Erythroblast (primary cell): Measurements from ENCODE around the gene STATH.

ENCODE experiments used
- GATA1 ChIP-seq: IDR thresholded peaks from 2 replicates; pipeline ENCODE4 v1.6.1; 2011; ENCODE audit warnings: low read depth, mild to moderate bottlenecking, control low read depth, low read length, moderate library complexity
- POLR2A ChIP-seq: IDR thresholded peaks from 2 replicates; pipeline ENCODE4 v1.6.1; 2011; ENCODE audit warnings: mild to moderate bottlenecking, low read length

- TF ChIP-seq POLR2A (no peak), GATA1 (no peak)
Observed at GRCh38 chr4:69977582-69977981, 18.2 kb upstream of the STATH start.
